H9 (cell line): ENCODE measurements around the gene C1orf21. TPM values are rescaled to one million over a fixed set of nuclear protein-coding genes. Genes with fewer than 3 reads are reported as not detected.

Source experiments
- DNase-seq: peaks from one replicate; pipeline ENCODE4 v3.0.0-alpha.2; 2017
- H2AFZ ChIP-seq: one replicate; pipeline ENCODE4 v1.6.1; 2013; ENCODE audit warnings: mild to moderate bottlenecking, low read length, control low read depth, moderate library complexity
- H2AK5ac ChIP-seq: 2 replicates; pipeline ENCODE4 v1.6.1; 2013; ENCODE audit warnings: low read length, control low read depth, mixed read lengths; ENCODE audit not compliant: insufficient read length
- H2BK120ac ChIP-seq: one replicate; pipeline ENCODE4 v1.6.1; 2013; ENCODE audit warnings: low read depth, mild to moderate bottlenecking, low read length, control low read depth, inconsistent platforms; ENCODE audit not compliant: poor library complexity, severe bottlenecking
- H2BK12ac ChIP-seq: 2 replicates; pipeline ENCODE4 v1.6.1; 2013; ENCODE audit warnings: low read length, control low read depth, mixed read lengths, low read depth; ENCODE audit not compliant: insufficient read length
- H2BK15ac ChIP-seq: 2 replicates; pipeline ENCODE4 v1.6.1; 2013; ENCODE audit warnings: low read depth, low read length, control low read depth
- H2BK20ac ChIP-seq: one replicate; pipeline ENCODE4 v1.6.1; 2013; ENCODE audit warnings: low read depth, mild to moderate bottlenecking, low read length, control low read depth, inconsistent platforms; ENCODE audit not compliant: poor library complexity, severe bottlenecking
- H2BK5ac ChIP-seq: 2 replicates; pipeline ENCODE4 v1.6.1; 2013; ENCODE audit warnings: low read length, control low read depth, mixed read lengths; ENCODE audit not compliant: insufficient read length
- H3K14ac ChIP-seq: 2 replicates; pipeline ENCODE4 v1.6.1; 2013; ENCODE audit warnings: low read length, control low read depth; ENCODE audit not compliant: insufficient read depth
- H3K18ac ChIP-seq: 2 replicates; pipeline ENCODE4 v1.6.1; 2013; ENCODE audit warnings: low read depth, mild to moderate bottlenecking, mixed read lengths, low read length, control low read depth; ENCODE audit not compliant: insufficient read length
- H3K23ac ChIP-seq: 2 replicates; pipeline ENCODE4 v1.6.1; 2013; ENCODE audit warnings: low read length, control low read depth, mixed read lengths, low read depth; ENCODE audit not compliant: insufficient read length
- H3K23me2 ChIP-seq: 2 replicates; pipeline ENCODE4 v1.6.1; 2013; ENCODE audit warnings: low read depth, mild to moderate bottlenecking, mixed read lengths, low read length, control low read depth; ENCODE audit not compliant: insufficient read length, poor library complexity, severe bottlenecking
- H3K27ac ChIP-seq: 2 replicates; pipeline ENCODE4 v1.5.1; 2013; ENCODE audit warnings: low read length, control low read depth, mixed read lengths, low read depth; ENCODE audit not compliant: insufficient read length
- H3K27me3 ChIP-seq: 2 replicates; pipeline ENCODE4 v1.6.1; 2013; ENCODE audit warnings: low read length, control low read depth, inconsistent platforms; ENCODE audit not compliant: insufficient read depth
- H3K4ac ChIP-seq: 2 replicates; pipeline ENCODE4 v1.6.1; 2013; ENCODE audit warnings: low read depth, mild to moderate bottlenecking, control low read depth, inconsistent platforms, low read length, moderate library complexity
- H3K4me1 ChIP-seq: 2 replicates; pipeline ENCODE4 v1.6.1; 2013; ENCODE audit warnings: low read length, control low read depth, inconsistent platforms; ENCODE audit not compliant: insufficient read depth
- H3K4me2 ChIP-seq: 2 replicates; pipeline ENCODE4 v1.6.1; 2013; ENCODE audit warnings: low read length, control low read depth, mixed read lengths; ENCODE audit not compliant: insufficient read length, insufficient read depth
- H3K56ac ChIP-seq: 2 replicates; pipeline ENCODE4 v1.6.1; 2013; ENCODE audit warnings: low read depth, mild to moderate bottlenecking, mixed read lengths, low read length, control low read depth; ENCODE audit not compliant: insufficient read length
- H3K79me1 ChIP-seq: 2 replicates; pipeline ENCODE4 v1.6.1; 2013; ENCODE audit warnings: low read depth, mild to moderate bottlenecking, moderate library complexity, low read length, control low read depth, inconsistent platforms; ENCODE audit not compliant: insufficient read depth, poor library complexity, severe bottlenecking
- H3K79me2 ChIP-seq: 2 replicates; pipeline ENCODE4 v1.6.1; 2013; ENCODE audit warnings: low read length, control low read depth, inconsistent platforms; ENCODE audit not compliant: insufficient read depth
- H3K9ac ChIP-seq: 2 replicates; pipeline ENCODE4 v1.6.1; 2013; ENCODE audit warnings: low read length, control low read depth, mixed read lengths; ENCODE audit not compliant: insufficient read length; ENCODE audit errors: extremely low read depth
- H3K9me3 ChIP-seq: one replicate; pipeline ENCODE4 v1.6.1; 2013; ENCODE audit warnings: low read depth, low read length, inconsistent platforms; ENCODE audit not compliant: control insufficient read depth
- H3T11ph ChIP-seq: one replicate; pipeline ENCODE4 v1.6.1; 2013; ENCODE audit warnings: mild to moderate bottlenecking, low read length, control low read depth, inconsistent platforms
- H4K20me1 ChIP-seq: one replicate; pipeline ENCODE4 v1.6.1; 2013; ENCODE audit not compliant: control insufficient read depth, insufficient read length, insufficient read depth
- H4K5ac ChIP-seq: 2 replicates; pipeline ENCODE4 v1.6.1; 2013; ENCODE audit warnings: low read depth, mild to moderate bottlenecking, mixed read lengths, low read length, control low read depth; ENCODE audit not compliant: insufficient read length
- H4K8ac ChIP-seq: replicated peaks from 2 replicates; pipeline ENCODE4 v1.6.1; 2013; ENCODE audit warnings: low read length, control low read depth, mixed read lengths, low read depth; ENCODE audit not compliant: insufficient read length
- H4K91ac ChIP-seq: 2 replicates; pipeline ENCODE4 v1.6.1; 2013; ENCODE audit warnings: low read depth, mild to moderate bottlenecking, moderate library complexity, mixed read lengths, low read length, control low read depth; ENCODE audit not compliant: insufficient read length
- H3K27ac Mint-ChIP-seq, 3 experiments: 2 replicates in 2 of 3; 3 replicates in 1 of 3; pipeline ENCODE4 v1.8.0; 2020 to 2021; ENCODE audit warnings: mixed read lengths in 3 of 3, mild to moderate bottlenecking in 1 of 3, moderate library complexity in 1 of 3
- H3K27me3 Mint-ChIP-seq: 2 replicates; pipeline ENCODE4 v1.8.0; 2021; ENCODE audit warnings: low read depth, mild to moderate bottlenecking, moderate library complexity, mixed read lengths
- H3K36me3 Mint-ChIP-seq, 3 experiments: 2 replicates in 2 of 3; 3 replicates in 1 of 3; pipeline ENCODE4 v1.8.0; 2020 to 2021; ENCODE audit warnings: low read depth in 3 of 3, mixed read lengths in 3 of 3; ENCODE audit not compliant: insufficient read depth in 1 of 3
- H3K4me1 Mint-ChIP-seq, 2 experiments: 2 replicates each; pipeline ENCODE4 v1.8.0; 2020; ENCODE audit warnings: mixed read lengths in 2 of 2
- H3K4me3 Mint-ChIP-seq, 2 experiments: 2 replicates in 1 of 2; 3 replicates in 1 of 2; pipeline ENCODE4 v1.8.0; 2020 to 2021; ENCODE audit warnings: mild to moderate bottlenecking in 2 of 2, mixed read lengths in 2 of 2, moderate library complexity in 1 of 2
- H3K9me3 Mint-ChIP-seq, 2 experiments: 2 replicates in 1 of 2; 3 replicates in 1 of 2; pipeline ENCODE4 v1.8.0; 2020; ENCODE audit warnings: mild to moderate bottlenecking in 2 of 2, mixed read lengths in 2 of 2, moderate library complexity in 1 of 2
- WGBS: extraction: QIAGEN DNeasy Blood & Tissue Kit; methylation state at CpG from one replicate; pipeline ENCODE4 v1.1.7; 2013; ENCODE audit warnings: missing lambda C conversion rate, low lambda C conversion rate, mixed read lengths; ENCODE audit not compliant: insufficient read length; ENCODE audit errors: extremely low coverage; 5-methylcytosine and 5-hydroxymethylcytosine counted together
- total RNA-seq: library from RNA; stranded (reverse); gene quantifications from 2 replicates; pipeline ENCODE4 v1.2.1, GENCODE V29; 2021
- TF ChIP-seq, protein P1 (sequence below): fragments of 200-600 bp; sonication (generic); conservative IDR thresholded peaks from 3 replicates; pipeline ENCODE4 v1.8.0; 2021; ENCODE audit warnings: antibody characterized with exemption, mild to moderate bottlenecking

C1orf21 gene
- total RNA-seq, 1 experiment from 2014 or later = 36.0 TPM

DNA sequence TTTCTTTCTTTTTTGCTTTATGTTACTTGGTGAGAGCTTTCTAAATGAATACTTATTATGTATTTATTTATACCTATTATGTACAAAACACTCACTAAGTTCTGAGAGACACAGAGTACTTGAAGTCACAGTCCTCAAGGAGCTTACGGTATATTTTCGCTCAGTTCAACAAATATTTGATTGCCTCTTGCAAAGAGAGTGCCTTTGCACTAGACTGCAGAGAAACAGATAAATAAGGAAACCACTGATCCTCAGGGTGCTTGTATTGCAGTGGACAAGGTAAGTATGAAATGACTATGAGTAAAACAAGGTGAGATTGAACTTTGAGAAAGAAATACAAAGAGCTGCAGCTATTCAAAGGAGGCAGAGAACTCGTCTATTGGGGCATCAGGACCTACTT is 123.3 kb downstream of the C1orf21 start:
- H2AK5ac ChIP-seq = no peak overlapping the region
- H3K27ac Mint-ChIP-seq = no peak overlapping the region

More for the DNA sequence above, 123.3 kb downstream of the C1orf21 start:
- no peaks in the 10 kb centered on the region for H3K27me3 ChIP-seq
- peaks cover 2 to 44% (median 5%) of the 10 kb centered on the region in 3 experiments; a peak in 4 of 7 replicates for H3K36me3 Mint-ChIP-seq
- H3K18ac ChIP-seq = no peak overlapping the region
- no peaks in the 10 kb centered on the region for H3K9me3 ChIP-seq
- H4K20me1 ChIP-seq = no peaks in the 10 kb centered on the region
- H3K79me1 ChIP-seq = no peaks in the 10 kb centered on the region
- no peak overlapping the region for H3K27ac ChIP-seq
- no peak overlapping the region for H3K23ac ChIP-seq
- no peak overlapping the region for H2BK12ac ChIP-seq
- peaks cover 0 to 16% of the 10 kb centered on the region in 2 experiments; a peak in 3 of 4 replicates for H3K4me1 Mint-ChIP-seq
- no peak overlapping the region for H2BK120ac ChIP-seq
- no peaks in the 10 kb centered on the region for H3K9me3 Mint-ChIP-seq
- H3K4me2 ChIP-seq = no peak overlapping the region
- no peaks in the 10 kb centered on the region for H3K4me1 ChIP-seq
- no peak overlapping the region for H2BK20ac ChIP-seq
- H3T11ph ChIP-seq = no peak overlapping the region
- no CpG with 5 or more reads among the region's 3 CpGs for WGBS
- H2AFZ ChIP-seq = no peak overlapping the region
- no peaks in the 10 kb centered on the region for H3K79me2 ChIP-seq
- no peak for DNase-seq
- H2BK5ac ChIP-seq = no peak overlapping the region
- H4K91ac ChIP-seq = no peak overlapping the region
- H4K5ac ChIP-seq = no peak overlapping the region
- H3K14ac ChIP-seq = no peak overlapping the region
- H2BK15ac ChIP-seq = no peak overlapping the region
- no peaks in the 10 kb centered on the region for H3K27me3 Mint-ChIP-seq
- H3K56ac ChIP-seq = no peak overlapping the region
- TF ChIP-seq, protein P1, sequence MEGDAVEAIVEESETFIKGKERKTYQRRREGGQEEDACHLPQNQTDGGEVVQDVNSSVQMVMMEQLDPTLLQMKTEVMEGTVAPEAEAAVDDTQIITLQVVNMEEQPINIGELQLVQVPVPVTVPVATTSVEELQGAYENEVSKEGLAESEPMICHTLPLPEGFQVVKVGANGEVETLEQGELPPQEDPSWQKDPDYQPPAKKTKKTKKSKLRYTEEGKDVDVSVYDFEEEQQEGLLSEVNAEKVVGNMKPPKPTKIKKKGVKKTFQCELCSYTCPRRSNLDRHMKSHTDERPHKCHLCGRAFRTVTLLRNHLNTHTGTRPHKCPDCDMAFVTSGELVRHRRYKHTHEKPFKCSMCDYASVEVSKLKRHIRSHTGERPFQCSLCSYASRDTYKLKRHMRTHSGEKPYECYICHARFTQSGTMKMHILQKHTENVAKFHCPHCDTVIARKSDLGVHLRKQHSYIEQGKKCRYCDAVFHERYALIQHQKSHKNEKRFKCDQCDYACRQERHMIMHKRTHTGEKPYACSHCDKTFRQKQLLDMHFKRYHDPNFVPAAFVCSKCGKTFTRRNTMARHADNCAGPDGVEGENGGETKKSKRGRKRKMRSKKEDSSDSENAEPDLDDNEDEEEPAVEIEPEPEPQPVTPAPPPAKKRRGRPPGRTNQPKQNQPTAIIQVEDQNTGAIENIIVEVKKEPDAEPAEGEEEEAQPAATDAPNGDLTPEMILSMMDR = no peak
- no peak overlapping the region for H3K4ac ChIP-seq
- no peaks in the 10 kb centered on the region for H3K23me2 ChIP-seq
- no peak overlapping the region for H3K4me3 Mint-ChIP-seq
- no peak overlapping the region for H3K9ac ChIP-seq
- H4K8ac ChIP-seq = no peak overlapping the region
